CD8-positive, alpha-beta memory T cell (primary cell): ENCODE data around the gene SAFB2. TPM values are rescaled to one million over a fixed set of nuclear protein-coding genes. Genes with fewer than 3 reads are reported as not detected.
A peak's percentile ranks its signal among the peaks of the same experiment; 100 is the strongest.

ENCODE experiments used
- CTCF ChIA-PET: fragments of 350-600 bp; sonication (Branson Sonifier 250); formaldehyde crosslinking; loops from one replicate; lab custom pipeline; 2021; ENCODE audit warnings: antibody characterized with exemption; lab: Charles Lee
- POLR2A ChIA-PET: fragments of 350-600 bp; sonication (Branson Sonifier 250); formaldehyde crosslinking; loops from one replicate; lab custom pipeline; 2021; ENCODE audit warnings: antibody characterized with exemption; lab: Charles Lee
- DNase-seq, 5 donors: peaks; one replicate each; pipeline versions ENCODE4 v3.0.0 to v3.0.0-alpha.2; 2020 to 2022; ENCODE audit warnings: mixed read lengths in 1 of 5
- H3K27ac ChIP-seq: one replicate; pipeline ENCODE4 v1.7.0; 2013; ENCODE audit warnings: low read depth, mild to moderate bottlenecking, low read length, moderate library complexity
- H3K27me3 ChIP-seq: 2 replicates; pipeline ENCODE4 v1.7.0; 2013; ENCODE audit warnings: low read length, mild to moderate bottlenecking; ENCODE audit not compliant: insufficient read depth, poor library complexity, severe bottlenecking
- H3K36me3 ChIP-seq: 2 replicates; pipeline ENCODE4 v1.7.0; 2013; ENCODE audit warnings: mild to moderate bottlenecking, low read length, moderate library complexity; ENCODE audit not compliant: insufficient read depth
- H3K4me1 ChIP-seq: 2 replicates; pipeline ENCODE4 v1.7.0; 2013; ENCODE audit warnings: mild to moderate bottlenecking, low read length, moderate library complexity; ENCODE audit not compliant: insufficient read depth
- H3K4me3 ChIP-seq: 2 replicates; pipeline ENCODE4 v1.7.0; 2013; ENCODE audit warnings: mild to moderate bottlenecking, low read length
- H3K9me3 ChIP-seq: 2 replicates; pipeline ENCODE4 v1.7.0; 2013; ENCODE audit warnings: mild to moderate bottlenecking, low read length
- H3K27ac Mint-ChIP-seq, 8 donors: one replicate each; pipeline ENCODE4 v1.8.0; 2020 to 2021; ENCODE audit warnings: mixed read lengths in 8 of 8, mild to moderate bottlenecking in 6 of 8, inconsistent platforms in 3 of 8, moderate library complexity in 3 of 8
- H3K27me3 Mint-ChIP-seq, 2 donors: one replicate each; pipeline ENCODE4 v1.8.0; 2020 to 2021; ENCODE audit warnings: mixed read lengths in 2 of 2, mild to moderate bottlenecking in 1 of 2, moderate library complexity in 1 of 2
- H3K36me3 Mint-ChIP-seq, 3 donors: one replicate each; pipeline ENCODE4 v1.8.0; 2020 to 2021; ENCODE audit warnings: mixed read lengths in 3 of 3, inconsistent platforms in 1 of 3, mild to moderate bottlenecking in 1 of 3
- H3K4me1 Mint-ChIP-seq, 3 donors: one replicate each; pipeline ENCODE4 v1.8.0; 2020 to 2021; ENCODE audit warnings: mixed read lengths in 3 of 3, inconsistent platforms in 1 of 3, mild to moderate bottlenecking in 1 of 3
- H3K4me3 Mint-ChIP-seq, 7 donors: one replicate each; pipeline ENCODE4 v1.8.0; 2020 to 2021; ENCODE audit warnings: mixed read lengths in 7 of 7, mild to moderate bottlenecking in 6 of 7, moderate library complexity in 4 of 7, inconsistent platforms in 2 of 7
- H3K9me3 Mint-ChIP-seq, 5 donors: one replicate each; pipeline ENCODE4 v1.8.0; 2020 to 2022; ENCODE audit warnings: mixed read lengths in 5 of 5, mild to moderate bottlenecking in 3 of 5, moderate library complexity in 2 of 5, inconsistent platforms in 1 of 5
- polyA plus RNA-seq: library from polyadenylated mRNA; unstranded; fragments of 300-500 nt; fragmentation: Illumina TruSeq; gene quantifications from one replicate; pipeline ENCODE4 v1.2.3, GENCODE V29; 2021
- total RNA-seq, 2 experiments: library from RNA; stranded (reverse); gene quantifications; one replicate each; pipeline ENCODE4 v1.2.3, GENCODE V29; 2021

The SAFB2 gene
- total and polyA plus RNA-seq, 3 experiments from 2014 or later, result 56.4 to 98.2 (median 87.8) TPM

DNA sequence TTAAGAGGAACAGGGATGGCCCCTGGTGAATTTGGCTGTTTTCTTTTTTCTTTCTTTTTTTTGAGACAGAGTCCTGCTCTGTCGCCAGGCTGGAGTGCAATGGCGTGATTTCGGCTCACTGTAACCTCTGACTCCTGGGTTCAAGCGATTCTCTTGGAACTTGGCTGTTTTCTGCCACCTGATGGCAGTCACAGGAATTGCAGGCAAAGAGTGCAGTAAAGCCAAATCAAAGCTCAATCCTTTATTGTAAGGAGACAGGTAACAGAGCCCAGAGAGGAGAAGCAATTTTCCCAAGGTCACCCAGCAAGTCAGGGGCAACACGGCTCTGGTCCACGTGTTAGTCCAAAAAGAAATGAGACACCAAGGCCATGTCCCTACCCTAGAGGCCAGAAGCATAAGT, 61.0 kb downstream of the SAFB2 start:
- no peak overlapping the region for H3K27ac ChIP-seq
- no peak for DNase-seq
- no peak overlapping the region for H3K4me3 Mint-ChIP-seq
- peaks cover 23 to 41% of the 10 kb centered on the region in 2 donors for H3K27me3 Mint-ChIP-seq
- H3K36me3 ChIP-seq, result no peaks in the 10 kb centered on the region
- H3K4me1 Mint-ChIP-seq, result no peaks in the 10 kb centered on the region
- H3K36me3 Mint-ChIP-seq, result peaks cover 0 to 6% (median 2%) of the 10 kb centered on the region in 3 donors
- peaks cover 7% of the 10 kb centered on the region for H3K9me3 ChIP-seq
- H3K4me3 ChIP-seq, result no peak overlapping the region
- peaks cover 11% of the 10 kb centered on the region for H3K27me3 ChIP-seq
- CTCF ChIA-PET, result no interaction called here
- POLR2A ChIA-PET, result no interaction called here
- no peaks in the 10 kb centered on the region for H3K4me1 ChIP-seq
- H3K9me3 Mint-ChIP-seq, result peaks cover 0 to 21% (median 7%) of the 10 kb centered on the region in 5 donors
- H3K27ac Mint-ChIP-seq, result no peak overlapping the region

DNA sequence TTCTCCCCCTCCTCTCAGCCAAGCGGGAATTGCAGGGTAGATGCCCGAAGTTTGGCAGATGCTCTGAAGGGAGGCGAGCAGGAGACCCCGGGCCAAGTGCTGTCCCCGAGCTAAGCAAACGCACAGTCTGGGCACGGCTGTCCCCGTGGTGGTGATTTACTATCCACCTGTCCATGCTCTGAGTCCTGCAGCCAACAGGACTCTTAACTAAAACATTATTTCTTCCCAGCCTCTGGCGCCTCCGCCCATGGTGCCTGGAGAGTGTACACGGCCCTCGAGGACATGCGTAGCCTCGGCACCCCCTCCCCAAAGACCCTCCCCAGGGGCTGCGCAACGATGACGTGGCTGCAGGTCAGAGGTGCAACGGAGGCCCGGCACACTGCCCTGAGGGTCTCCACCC, 62.4 kb downstream of the SAFB2 start:
- no peaks in the 10 kb centered on the region for H3K4me1 Mint-ChIP-seq
- H3K27ac Mint-ChIP-seq, result no peak overlapping the region
- POLR2A ChIA-PET, result no interaction called here
- Histone ChIP-seq H3K27ac (no peak overlapping the region), H3K4me1 (no peaks in the 10 kb centered on the region), H3K36me3 (no peaks in the 10 kb centered on the region), H3K9me3 (peaks cover 7% of the 10 kb centered on the region), H3K4me3 (no peak overlapping the region), H3K27me3 (no peaks in the 10 kb centered on the region)
- CTCF ChIA-PET, result interaction anchor here (0.6 kb wide), 1 partner anchor 10 kb away, joined by 3 read pairs; no protein-coding TSS in a partner anchor
- H3K27me3 Mint-ChIP-seq, result peaks cover 21 to 42% of the 10 kb centered on the region in 2 donors
- H3K4me3 Mint-ChIP-seq, result no peak overlapping the region
- H3K9me3 Mint-ChIP-seq, result peaks cover 0 to 18% (median 7%) of the 10 kb centered on the region in 5 donors
- peaks cover 0 to 6% (median 2%) of the 10 kb centered on the region in 3 donors for H3K36me3 Mint-ChIP-seq
- DNase-seq, result no peak

DNA sequence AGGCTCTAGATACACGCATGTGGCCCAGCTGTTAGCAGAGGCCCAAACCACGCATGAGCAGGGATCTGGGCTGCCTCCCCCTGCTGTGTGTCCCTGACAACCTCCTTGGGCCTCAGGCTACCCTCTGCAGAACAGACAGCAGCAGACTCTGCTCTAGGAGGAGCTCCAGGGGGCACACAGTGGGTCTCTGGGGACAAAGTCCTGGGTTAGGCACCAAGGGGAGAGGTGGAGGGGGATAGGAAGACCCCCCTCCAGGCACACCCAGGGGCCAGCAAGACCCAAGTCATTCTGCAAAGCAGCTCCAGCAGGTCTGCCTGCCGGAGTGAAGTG, 62.8 kb downstream of the SAFB2 start:
- peaks cover 19 to 42% of the 10 kb centered on the region in 2 donors for H3K27me3 Mint-ChIP-seq
- Histone ChIP-seq H3K9me3 (peaks cover 7% of the 10 kb centered on the region), H3K27ac (no peak overlapping the region), H3K4me1 (no peaks in the 10 kb centered on the region), H3K4me3 (no peak overlapping the region), H3K36me3 (no peaks in the 10 kb centered on the region), H3K27me3 (no peaks in the 10 kb centered on the region)
- H3K4me3 Mint-ChIP-seq, result no peak overlapping the region
- DNase-seq, result no peak
- no peak overlapping the region for H3K27ac Mint-ChIP-seq
- no peaks in the 10 kb centered on the region for H3K4me1 Mint-ChIP-seq
- CTCF ChIA-PET, result interaction anchor here (0.6 kb wide), 1 partner anchor 10 kb away, joined by 3 read pairs; no protein-coding TSS in a partner anchor
- POLR2A ChIA-PET, result no interaction called here
- H3K36me3 Mint-ChIP-seq, result peaks cover 0 to 6% (median 2%) of the 10 kb centered on the region in 3 donors
- peaks cover 0 to 18% (median 7%) of the 10 kb centered on the region in 5 donors for H3K9me3 Mint-ChIP-seq

DNA sequence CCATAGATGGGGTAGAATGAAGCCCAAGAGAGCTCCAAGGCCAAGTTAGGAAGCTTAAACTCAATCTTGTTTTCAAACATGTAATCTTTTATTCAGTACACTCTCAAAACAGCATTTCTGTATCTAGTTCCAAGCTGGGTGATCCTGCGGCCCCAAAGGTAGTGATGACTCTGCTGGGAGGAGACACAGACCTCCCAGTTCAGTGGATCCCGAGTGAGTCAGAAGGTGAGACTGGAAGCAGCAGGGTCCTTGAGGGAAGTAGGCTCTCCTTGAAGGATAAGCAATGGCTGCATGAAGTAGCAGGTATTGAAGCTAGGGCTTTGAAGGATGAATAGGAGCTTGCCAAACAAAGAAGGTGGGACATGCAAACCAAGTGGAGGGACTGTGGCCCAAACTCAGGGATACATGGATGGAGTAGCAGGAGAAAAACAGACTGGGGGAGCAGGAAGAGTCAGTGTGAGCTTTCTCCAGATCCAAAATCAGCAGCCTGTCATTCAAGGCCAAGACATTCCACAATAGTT, 64.4 kb downstream of the SAFB2 start:
- POLR2A ChIA-PET, result no interaction called here
- Histone ChIP-seq H3K9me3 (peaks cover 7% of the 10 kb centered on the region), H3K27me3 (no peaks in the 10 kb centered on the region), H3K4me3 (no peak overlapping the region), H3K27ac (no peak overlapping the region), H3K36me3 (no peaks in the 10 kb centered on the region), H3K4me1 (no peaks in the 10 kb centered on the region)
- Mint-ChIP-seq H3K4me3 (no peak overlapping the region), H3K9me3 (peaks cover 0 to 18% (median 6%) of the 10 kb centered on the region in 5 donors), H3K4me1 (no peaks in the 10 kb centered on the region), H3K36me3 (peaks cover 0 to 6% (median 2%) of the 10 kb centered on the region in 3 donors), H3K27me3 (peaks cover 20 to 44% of the 10 kb centered on the region in 2 donors), H3K27ac (no peak overlapping the region)
- CTCF ChIA-PET, result no interaction called here
- DNase-seq, result no peak

DNA sequence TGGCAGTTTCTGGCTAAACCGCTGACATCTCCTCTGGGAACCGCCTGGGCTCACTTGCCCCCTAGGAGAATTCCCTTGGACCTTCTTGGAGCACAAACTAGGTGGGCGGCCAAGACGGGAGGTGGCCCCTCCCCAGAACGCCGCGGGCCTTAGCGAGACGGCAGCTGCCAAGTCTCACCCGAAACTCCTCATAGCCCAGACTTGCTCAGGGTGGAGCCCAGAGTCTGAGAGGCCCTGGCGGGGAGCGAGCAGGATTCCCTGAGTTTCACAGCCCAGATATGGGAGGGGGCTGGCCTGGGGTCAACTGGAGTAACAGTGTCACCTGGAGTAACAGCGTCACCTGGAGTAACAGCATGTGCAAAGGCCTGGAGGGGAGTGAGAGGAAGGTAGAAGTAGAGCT, 64.9 kb downstream of the SAFB2 start:
- Mint-ChIP-seq H3K27me3 (peaks cover 15 to 39% of the 10 kb centered on the region in 2 donors), H3K4me1 (no peaks in the 10 kb centered on the region), H3K27ac (no peak overlapping the region), H3K9me3 (peaks cover 0 to 18% (median 6%) of the 10 kb centered on the region in 5 donors), H3K4me3 (no peak overlapping the region), H3K36me3 (peaks cover 0 to 6% (median 2%) of the 10 kb centered on the region in 3 donors)
- POLR2A ChIA-PET, result no interaction called here
- Histone ChIP-seq H3K9me3 (peaks cover 7% of the 10 kb centered on the region), H3K4me3 (no peak overlapping the region), H3K27me3 (no peaks in the 10 kb centered on the region), H3K36me3 (no peaks in the 10 kb centered on the region), H3K27ac (no peak overlapping the region), H3K4me1 (no peaks in the 10 kb centered on the region)
- no peak for DNase-seq
- CTCF ChIA-PET, result no interaction called here

DNA sequence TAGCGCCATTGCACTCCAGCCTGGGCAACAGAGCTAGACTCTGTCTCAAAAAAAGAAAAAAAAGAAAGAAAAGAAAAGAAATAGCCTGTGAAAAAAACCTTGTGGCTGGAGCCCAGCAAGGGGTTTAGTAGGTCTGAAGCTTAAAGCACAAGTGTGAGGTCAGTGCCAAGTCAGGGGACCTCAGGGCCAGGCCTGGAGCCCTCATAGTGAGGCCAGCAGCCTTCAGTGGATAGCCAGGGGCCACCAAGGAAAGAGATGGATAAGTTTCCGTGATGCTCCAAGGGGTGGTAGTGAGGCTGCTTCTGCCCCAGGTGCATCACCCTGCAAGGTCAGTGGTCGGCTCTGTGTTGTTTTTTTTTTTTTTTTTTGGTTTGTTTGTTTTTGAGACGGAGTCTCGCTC, 67.7 kb downstream of the SAFB2 start:
- Histone ChIP-seq H3K4me1 (no peaks in the 10 kb centered on the region), H3K27me3 (no peaks in the 10 kb centered on the region), H3K27ac (no peak overlapping the region), H3K36me3 (no peaks in the 10 kb centered on the region), H3K9me3 (no peaks in the 10 kb centered on the region), H3K4me3 (no peak overlapping the region)
- Mint-ChIP-seq H3K27ac (no peak overlapping the region), H3K4me3 (no peak overlapping the region), H3K9me3 (peaks cover 0 to 3% (median 1%) of the 10 kb centered on the region in 5 donors), H3K4me1 (no peaks in the 10 kb centered on the region), H3K27me3 (peaks cover 7 to 39% of the 10 kb centered on the region in 2 donors), H3K36me3 (peaks cover 0 to 2% (median 0%) of the 10 kb centered on the region in 3 donors)
- ChIA-PET CTCF (no interaction called here), POLR2A (no interaction called here)
- DNase-seq, result no peak

DNA sequence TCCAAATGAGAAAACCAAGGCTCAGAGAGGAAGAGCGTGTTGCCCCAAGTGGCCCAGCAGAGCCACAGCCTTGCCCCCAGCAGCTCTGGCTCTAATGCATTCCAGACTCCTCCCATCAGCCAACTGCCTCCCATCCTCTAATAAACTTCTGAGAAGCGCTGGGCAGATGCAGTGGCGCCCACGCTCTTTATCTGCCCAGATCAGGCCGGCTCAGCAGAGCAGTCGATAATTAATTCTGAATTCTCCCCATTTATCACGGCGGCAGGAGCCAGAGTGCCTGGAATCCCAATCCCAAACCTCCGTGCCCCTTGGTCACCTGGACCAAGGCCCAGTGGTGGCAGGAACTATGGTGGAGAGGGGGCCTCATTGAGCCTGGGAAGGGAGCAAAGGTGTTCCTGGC, 68.7 kb downstream of the SAFB2 start:
- Mint-ChIP-seq H3K27me3 (peaks cover 13 to 41% of the 10 kb centered on the region in 2 donors), H3K4me1 (no peaks in the 10 kb centered on the region), H3K9me3 (peaks cover 0 to 3% (median 1%) of the 10 kb centered on the region in 5 donors), H3K4me3 (no peak overlapping the region), H3K36me3 (peaks cover 0 to 2% (median 0%) of the 10 kb centered on the region in 3 donors), H3K27ac (no peak overlapping the region)
- ChIA-PET POLR2A (no interaction called here), CTCF (no interaction called here)
- no peak for DNase-seq
- H3K27ac ChIP-seq, result no peak overlapping the region
- no peaks in the 10 kb centered on the region for H3K4me1 ChIP-seq
- no peak overlapping the region for H3K4me3 ChIP-seq
- no peaks in the 10 kb centered on the region for H3K9me3 ChIP-seq
- no peaks in the 10 kb centered on the region for H3K36me3 ChIP-seq
- H3K27me3 ChIP-seq, result no peaks in the 10 kb centered on the region

DNA sequence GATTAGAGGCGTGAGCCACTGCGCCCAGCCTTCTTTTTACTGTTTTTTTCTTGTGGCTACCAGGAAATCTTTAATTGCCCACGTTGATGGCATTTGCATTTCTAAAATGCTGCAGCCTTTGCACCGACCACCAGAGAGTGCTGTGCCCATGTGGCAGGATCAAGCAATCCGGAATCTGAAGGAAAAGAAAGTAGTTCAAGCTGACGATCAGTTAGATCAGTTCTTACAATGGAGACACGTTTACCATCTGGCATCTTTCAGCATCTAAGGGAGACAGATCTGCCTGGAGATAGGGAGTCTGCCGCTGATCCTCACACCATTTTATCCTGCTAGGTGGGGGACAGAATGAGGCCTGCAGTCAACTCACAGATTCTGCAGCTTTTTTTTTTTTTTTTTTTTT, 74.7 kb downstream of the SAFB2 start:
- no peaks in the 10 kb centered on the region for H3K27me3 ChIP-seq
- Mint-ChIP-seq H3K4me1 (peaks cover 2 to 4% (median 3%) of the 10 kb centered on the region in 3 donors), H3K36me3 (no peaks in the 10 kb centered on the region), H3K9me3 (no peaks in the 10 kb centered on the region), H3K27me3 (peaks cover 8 to 19% of the 10 kb centered on the region in 2 donors), H3K4me3 (peak overlapping the region in 2 of 7 donors; percentile 31 to 51), H3K27ac (no peak overlapping the region)
- H3K36me3 ChIP-seq, result no peaks in the 10 kb centered on the region
- H3K9me3 ChIP-seq, result no peaks in the 10 kb centered on the region
- ChIA-PET CTCF (no interaction called here), POLR2A (no interaction called here)
- H3K4me1 ChIP-seq, result no peaks in the 10 kb centered on the region
- no peak overlapping the region for H3K4me3 ChIP-seq
- H3K27ac ChIP-seq, result no peak overlapping the region
- no peak for DNase-seq
